Uterus (tissue), 2 donors: ENCODE measurements around the gene CFAP161.

Source experiments
- POLR2A ChIP-seq, 2 donors: fragments of 450-650 bp; IDR thresholded peaks; one replicate each; pipeline ENCODE4 v1.6.1; 2016; ENCODE audit warnings: antibody characterized with exemption in 2 of 2, mild to moderate bottlenecking in 1 of 2, moderate library complexity in 1 of 2
- TF ChIP-seq, protein P1 (sequence below), 4 experiments: fragments of 200-600 bp in 2 of 4; fragments of 450-650 bp in 2 of 4; sonication (generic) in 2 of 4; IDR thresholded peaks; one replicate each; pipeline ENCODE4 v1.5.1; 2016 to 2019; ENCODE audit warnings: antibody characterized with exemption in 4 of 4, mild to moderate bottlenecking in 2 of 4, moderate library complexity in 1 of 4

DNA sequence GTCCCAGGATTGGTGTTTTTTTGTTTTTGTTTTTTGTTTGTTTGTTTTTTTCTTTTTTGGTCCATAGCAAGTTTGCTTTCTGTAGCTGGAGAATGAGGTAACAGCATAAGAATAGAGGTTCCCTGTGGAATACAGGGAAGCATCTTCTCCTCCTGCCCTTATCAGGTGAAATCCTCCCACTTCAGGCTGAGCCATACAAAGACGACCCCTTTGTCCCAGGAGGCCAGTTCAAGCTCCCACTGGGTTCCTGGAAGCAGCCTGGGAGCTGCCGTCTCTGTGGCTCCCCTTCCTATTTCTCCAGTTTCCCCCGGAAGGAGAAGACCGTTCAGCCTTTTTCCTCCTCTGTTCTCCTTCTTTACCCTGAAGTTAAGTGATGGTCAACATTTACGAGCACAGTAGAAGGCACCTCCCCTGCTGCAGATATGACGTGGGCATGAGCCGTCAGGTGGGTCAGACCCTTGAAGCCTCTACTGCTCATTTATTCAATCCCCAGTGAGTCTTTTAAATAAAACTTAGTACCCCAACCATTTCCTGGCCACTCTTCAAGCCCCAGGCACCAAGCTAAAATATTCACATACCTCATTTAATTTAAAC lies 63.7 kb downstream of the CFAP161 start:
- no peak for TF ChIP-seq POLR2A (IDR thresholded peaks at IDR 0.05)
- TF ChIP-seq, protein P1, sequence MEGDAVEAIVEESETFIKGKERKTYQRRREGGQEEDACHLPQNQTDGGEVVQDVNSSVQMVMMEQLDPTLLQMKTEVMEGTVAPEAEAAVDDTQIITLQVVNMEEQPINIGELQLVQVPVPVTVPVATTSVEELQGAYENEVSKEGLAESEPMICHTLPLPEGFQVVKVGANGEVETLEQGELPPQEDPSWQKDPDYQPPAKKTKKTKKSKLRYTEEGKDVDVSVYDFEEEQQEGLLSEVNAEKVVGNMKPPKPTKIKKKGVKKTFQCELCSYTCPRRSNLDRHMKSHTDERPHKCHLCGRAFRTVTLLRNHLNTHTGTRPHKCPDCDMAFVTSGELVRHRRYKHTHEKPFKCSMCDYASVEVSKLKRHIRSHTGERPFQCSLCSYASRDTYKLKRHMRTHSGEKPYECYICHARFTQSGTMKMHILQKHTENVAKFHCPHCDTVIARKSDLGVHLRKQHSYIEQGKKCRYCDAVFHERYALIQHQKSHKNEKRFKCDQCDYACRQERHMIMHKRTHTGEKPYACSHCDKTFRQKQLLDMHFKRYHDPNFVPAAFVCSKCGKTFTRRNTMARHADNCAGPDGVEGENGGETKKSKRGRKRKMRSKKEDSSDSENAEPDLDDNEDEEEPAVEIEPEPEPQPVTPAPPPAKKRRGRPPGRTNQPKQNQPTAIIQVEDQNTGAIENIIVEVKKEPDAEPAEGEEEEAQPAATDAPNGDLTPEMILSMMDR (IDR thresholded peaks at IDR 0.05) = no peak
